GM21786 (cell line): ENCODE results near the gene ST3GAL3.

Experiments used
- ATAC-seq: cut with Tn5 transposase; IDR thresholded peaks from one replicate; pipeline ENCODE4 v1.9.1; 2021; ENCODE audit not compliant: unreplicated experiment

ST3GAL3 gene

GRCh38 chr1:43707190-43708001, at the start of gene ST3GAL3:
TSS of gene ST3GAL3 (plus strand) at chr1:43707536. CDS start at chr1:43736263, 28,727 bp downstream.
- ATAC-seq, result peak; percentile 82

- no peak for ATAC-seq
Measured at GRCh38 chr1:43659212-43660166, 47.8 kb upstream of the ST3GAL3 start.

GRCh38 chr1:43660355-43660754, 47.0 kb upstream of the ST3GAL3 start:
- no peak for ATAC-seq

- no peak for ATAC-seq
Measured at GRCh38 chr1:43664369-43664768, 43.0 kb upstream of the ST3GAL3 start.

- ATAC-seq, result no peak
Measured at GRCh38 chr1:43666608-43667007, 40.7 kb upstream of the ST3GAL3 start.

GRCh38 chr1:43668956-43669355, 38.4 kb upstream of the ST3GAL3 start:
- no peak for ATAC-seq

GRCh38 chr1:43669878-43670277, 37.5 kb upstream of the ST3GAL3 start:
- no peak for ATAC-seq

GRCh38 chr1:43671193-43671592, 36.1 kb upstream of the ST3GAL3 start:
- no peak for ATAC-seq

GRCh38 chr1:43671626-43672330, 35.6 kb upstream of the ST3GAL3 start:
- no peak for ATAC-seq

- no peak for ATAC-seq
Measured at GRCh38 chr1:43673261-43673660, 34.1 kb upstream of the ST3GAL3 start.

GRCh38 chr1:43678940-43679339, 28.4 kb upstream of the ST3GAL3 start:
- ATAC-seq, result no peak

GRCh38 chr1:43683560-43683959, 23.8 kb upstream of the ST3GAL3 start:
- no peak for ATAC-seq

- no peak for ATAC-seq
Measured at GRCh38 chr1:43686801-43687200, 20.5 kb upstream of the ST3GAL3 start.

GRCh38 chr1:43687301-43688108, 19.8 kb upstream of the ST3GAL3 start:
- ATAC-seq, result no peak

GRCh38 chr1:43688109-43688387, 19.3 kb upstream of the ST3GAL3 start:
- ATAC-seq, result no peak

- no peak for ATAC-seq
Measured at GRCh38 chr1:43688594-43689000, 18.7 kb upstream of the ST3GAL3 start.

GRCh38 chr1:43689289-43689688, 18.0 kb upstream of the ST3GAL3 start:
- ATAC-seq, result no peak

- no peak for ATAC-seq
Measured at GRCh38 chr1:43691871-43692815, 15.2 kb upstream of the ST3GAL3 start.

GRCh38 chr1:43693371-43693770, 14.0 kb upstream of the ST3GAL3 start:
- no peak for ATAC-seq
